ENCODE data around the gene TNFSF8. TPM values are rescaled to one million over a fixed set of nuclear protein-coding genes. Genes with fewer than 3 reads are reported as not detected.

Gene TNFSF8
- total RNA-seq = not detected in 2 replicates

- no peak for DNase-seq
Measured at GRCh38 chr9:114930056-114930812, at the start of gene TNFSF8. Gene TNFSF8, minus strand, starts transcription at chr9:114930591. Its CDS starts 288 bp downstream, at chr9:114930303.

GRCh38 chr9:114973216-114973615 lies 42.8 kb upstream of the TNFSF8 start:
- DNase-seq = no peak

GRCh38 chr9:114972510-114973136 lies 42.2 kb upstream of the TNFSF8 start:
- DNase-seq = no peak

GRCh38 chr9:114969269-114969668 lies 38.9 kb upstream of the TNFSF8 start:
- DNase-seq = no peak

- no peak for DNase-seq
Measured at GRCh38 chr9:114968671-114969070, 38.3 kb upstream of the TNFSF8 start.

- DNase-seq = no peak
Measured at GRCh38 chr9:114965564-114965963, 35.2 kb upstream of the TNFSF8 start.

GRCh38 chr9:114962809-114963208 lies 32.4 kb upstream of the TNFSF8 start:
- DNase-seq = no peak

- DNase-seq = no peak
Measured at GRCh38 chr9:114960276-114960675, 29.9 kb upstream of the TNFSF8 start.

GRCh38 chr9:114958844-114959235 lies 28.4 kb upstream of the TNFSF8 start:
- DNase-seq = no peak

- no peak for DNase-seq
Measured at GRCh38 chr9:114958021-114958843, 27.8 kb upstream of the TNFSF8 start.

GRCh38 chr9:114957558-114957957 lies 27.2 kb upstream of the TNFSF8 start:
- no peak for DNase-seq

GRCh38 chr9:114954956-114955582 lies 24.7 kb upstream of the TNFSF8 start:
- no peak for DNase-seq

- DNase-seq = no peak
Measured at GRCh38 chr9:114953959-114954358, 23.6 kb upstream of the TNFSF8 start.

GRCh38 chr9:114953046-114953445 lies 22.7 kb upstream of the TNFSF8 start:
- DNase-seq = no peak

- no peak for DNase-seq
Measured at GRCh38 chr9:114950761-114951160, 20.4 kb upstream of the TNFSF8 start.

GRCh38 chr9:114947058-114947457 lies 16.7 kb upstream of the TNFSF8 start:
- no peak for DNase-seq

GRCh38 chr9:114945616-114946412 lies 15.4 kb upstream of the TNFSF8 start:
- DNase-seq = no peak

- no peak for DNase-seq
Measured at GRCh38 chr9:114941376-114941775, 11.0 kb upstream of the TNFSF8 start.

GRCh38 chr9:114938687-114939575 lies 8.5 kb upstream of the TNFSF8 start:
- DNase-seq = no peak

- DNase-seq = no peak
Measured at GRCh38 chr9:114937516-114937915, 7.1 kb upstream of the TNFSF8 start.

GRCh38 chr9:114936581-114936980 lies 6.2 kb upstream of the TNFSF8 start:
- DNase-seq = no peak
